ENCODE measurements around the gene EXOSC5. TPM values are rescaled to one million over a fixed set of nuclear protein-coding genes. Genes with fewer than 3 reads are reported as not detected.

The EXOSC5 gene
- total RNA-seq, 1 experiment from 2014 or later: 58.7 TPM

DNA sequence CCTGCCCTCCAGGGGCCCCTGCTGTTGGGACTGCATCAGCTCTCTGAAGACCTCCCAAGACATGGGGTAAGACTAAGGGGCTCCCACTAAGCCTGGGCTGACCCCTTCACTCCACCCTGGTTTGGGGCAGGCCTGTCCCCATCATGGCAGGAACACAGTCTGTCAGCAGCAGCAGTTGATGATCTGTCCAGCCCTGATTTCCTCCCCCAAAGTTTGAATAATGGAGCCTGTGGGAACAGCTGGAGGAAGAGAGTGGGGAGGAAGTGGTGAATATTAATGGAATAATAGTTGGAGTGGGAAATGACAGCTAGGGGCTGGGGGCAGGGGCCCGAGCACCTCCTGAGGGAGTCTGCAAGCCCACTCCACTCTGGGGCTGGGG, 31.3 kb upstream of the EXOSC5 start:
- Histone ChIP-seq H4K20me1 (ENCODE audit: control insufficient read depth, insufficient read depth, insufficient read length) (no peaks in the 10 kb centered on the region), H3K27ac (ENCODE audit: insufficient read length, low read depth, low read length) (no peak overlapping the region)

More for the DNA sequence above, 31.3 kb upstream of the EXOSC5 start:
- no peak overlapping the region for H3K9ac ChIP-seq (ENCODE audit: extremely low read depth, insufficient read length, low read length)
- no peaks in the 10 kb centered on the region for H3K79me1 ChIP-seq (ENCODE audit: insufficient read depth, low read depth, low read length, poor library complexity, severe bottlenecking)
- TF ChIP-seq, protein P1, sequence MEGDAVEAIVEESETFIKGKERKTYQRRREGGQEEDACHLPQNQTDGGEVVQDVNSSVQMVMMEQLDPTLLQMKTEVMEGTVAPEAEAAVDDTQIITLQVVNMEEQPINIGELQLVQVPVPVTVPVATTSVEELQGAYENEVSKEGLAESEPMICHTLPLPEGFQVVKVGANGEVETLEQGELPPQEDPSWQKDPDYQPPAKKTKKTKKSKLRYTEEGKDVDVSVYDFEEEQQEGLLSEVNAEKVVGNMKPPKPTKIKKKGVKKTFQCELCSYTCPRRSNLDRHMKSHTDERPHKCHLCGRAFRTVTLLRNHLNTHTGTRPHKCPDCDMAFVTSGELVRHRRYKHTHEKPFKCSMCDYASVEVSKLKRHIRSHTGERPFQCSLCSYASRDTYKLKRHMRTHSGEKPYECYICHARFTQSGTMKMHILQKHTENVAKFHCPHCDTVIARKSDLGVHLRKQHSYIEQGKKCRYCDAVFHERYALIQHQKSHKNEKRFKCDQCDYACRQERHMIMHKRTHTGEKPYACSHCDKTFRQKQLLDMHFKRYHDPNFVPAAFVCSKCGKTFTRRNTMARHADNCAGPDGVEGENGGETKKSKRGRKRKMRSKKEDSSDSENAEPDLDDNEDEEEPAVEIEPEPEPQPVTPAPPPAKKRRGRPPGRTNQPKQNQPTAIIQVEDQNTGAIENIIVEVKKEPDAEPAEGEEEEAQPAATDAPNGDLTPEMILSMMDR (conservative IDR thresholded peaks at IDR 0.05): no peak
- H3K9me3 ChIP-seq (ENCODE audit: control insufficient read depth, low read depth, low read length): no peaks in the 10 kb centered on the region
- H3K4me2 ChIP-seq (ENCODE audit: insufficient read depth, insufficient read length, low read length): peak overlapping the region; percentile 80
- no peak for DNase-seq
- H2BK20ac ChIP-seq (ENCODE audit: low read depth, low read length, poor library complexity, severe bottlenecking): no peak overlapping the region
- H3K4me1 Mint-ChIP-seq: peaks cover 14 to 29% of the 10 kb centered on the region in 2 experiments
- H3K79me2 ChIP-seq (ENCODE audit: insufficient read depth, low read length): no peaks in the 10 kb centered on the region
- no peak overlapping the region for H3K14ac ChIP-seq (ENCODE audit: insufficient read depth, low read length)
- H3T11ph ChIP-seq (ENCODE audit: low read length): no peak overlapping the region
- H2BK5ac ChIP-seq (ENCODE audit: insufficient read length, low read length): no peak overlapping the region
- H3K9me3 Mint-ChIP-seq: no peaks in the 10 kb centered on the region
- no peak overlapping the region for H3K23ac ChIP-seq (ENCODE audit: insufficient read length, low read depth, low read length)
- no peak overlapping the region for H4K91ac ChIP-seq (ENCODE audit: insufficient read length, low read depth, low read length)
- no peak overlapping the region for H3K27ac Mint-ChIP-seq
- H2AK5ac ChIP-seq (ENCODE audit: insufficient read length, low read length): no peak overlapping the region
- no peak overlapping the region for H4K5ac ChIP-seq (ENCODE audit: insufficient read length, low read depth, low read length)
- no CpG with 5 or more reads among the region's 1 CpG for WGBS (ENCODE audit: extremely low coverage, insufficient read length, low lambda C conversion rate)
- H2AFZ ChIP-seq (ENCODE audit: low read length): no peak overlapping the region
- H4K8ac ChIP-seq (replicated peaks; ENCODE audit: insufficient read length, low read depth, low read length): no peak overlapping the region
- no peak overlapping the region for H3K4ac ChIP-seq (ENCODE audit: low read depth, low read length)
- no peak overlapping the region for H2BK12ac ChIP-seq (ENCODE audit: insufficient read length, low read depth, low read length)
- no peak overlapping the region for H3K56ac ChIP-seq (ENCODE audit: insufficient read length, low read depth, low read length)
- no peak overlapping the region for H2BK15ac ChIP-seq (ENCODE audit: low read depth, low read length)
- H3K4me3 Mint-ChIP-seq: peak overlapping the region in 1 of 2 experiments; percentile 84; a peak in 2 of 5 replicates
- no peak overlapping the region for H2BK120ac ChIP-seq (ENCODE audit: low read depth, low read length, poor library complexity, severe bottlenecking)
- no peaks in the 10 kb centered on the region for H3K27me3 Mint-ChIP-seq (ENCODE audit: low read depth)
- H3K23me2 ChIP-seq (ENCODE audit: insufficient read length, low read depth, low read length, poor library complexity, severe bottlenecking): peaks cover 11% of the 10 kb centered on the region
- no peak overlapping the region for H3K18ac ChIP-seq (ENCODE audit: insufficient read length, low read depth, low read length)
- H3K36me3 Mint-ChIP-seq (ENCODE audit: insufficient read depth in 1 of 3, low read depth in 3 of 3): peaks cover 14 to 31% (median 27%) of the 10 kb centered on the region in 3 experiments; a peak in 6 of 7 replicates
- no peaks in the 10 kb centered on the region for H3K4me1 ChIP-seq (ENCODE audit: insufficient read depth, low read length)
- no peaks in the 10 kb centered on the region for H3K27me3 ChIP-seq (ENCODE audit: insufficient read depth, low read length)
